SK-N-SH (cell line): ENCODE results near the gene TADA3.

Experiments
- ELF1 ChIP-seq: IDR thresholded peaks from 2 replicates; pipeline ENCODE4 v1.4.0; 2012
- NFIC ChIP-seq: IDR thresholded peaks from 2 replicates; pipeline ENCODE4 v1.4.0; 2012; ENCODE audit warnings: borderline replicate concordance
- TF ChIP-seq, protein P1 (sequence below): fragments of 200-600 bp; sonication (generic); IDR thresholded peaks from 2 replicates; pipeline ENCODE4 v1.6.1; 2017; ENCODE audit warnings: antibody characterized with exemption, mild to moderate bottlenecking, moderate library complexity

GRCh38 chr3:9731206-9732079 is 60.8 kb downstream of the TADA3 start, which contains the start of gene BRPF1:
- no peak for TF ChIP-seq NFIC
- TF ChIP-seq, protein P1, sequence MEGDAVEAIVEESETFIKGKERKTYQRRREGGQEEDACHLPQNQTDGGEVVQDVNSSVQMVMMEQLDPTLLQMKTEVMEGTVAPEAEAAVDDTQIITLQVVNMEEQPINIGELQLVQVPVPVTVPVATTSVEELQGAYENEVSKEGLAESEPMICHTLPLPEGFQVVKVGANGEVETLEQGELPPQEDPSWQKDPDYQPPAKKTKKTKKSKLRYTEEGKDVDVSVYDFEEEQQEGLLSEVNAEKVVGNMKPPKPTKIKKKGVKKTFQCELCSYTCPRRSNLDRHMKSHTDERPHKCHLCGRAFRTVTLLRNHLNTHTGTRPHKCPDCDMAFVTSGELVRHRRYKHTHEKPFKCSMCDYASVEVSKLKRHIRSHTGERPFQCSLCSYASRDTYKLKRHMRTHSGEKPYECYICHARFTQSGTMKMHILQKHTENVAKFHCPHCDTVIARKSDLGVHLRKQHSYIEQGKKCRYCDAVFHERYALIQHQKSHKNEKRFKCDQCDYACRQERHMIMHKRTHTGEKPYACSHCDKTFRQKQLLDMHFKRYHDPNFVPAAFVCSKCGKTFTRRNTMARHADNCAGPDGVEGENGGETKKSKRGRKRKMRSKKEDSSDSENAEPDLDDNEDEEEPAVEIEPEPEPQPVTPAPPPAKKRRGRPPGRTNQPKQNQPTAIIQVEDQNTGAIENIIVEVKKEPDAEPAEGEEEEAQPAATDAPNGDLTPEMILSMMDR = no peak
- no peak for TF ChIP-seq ELF1
